HEK293 (cell line): ENCODE data around the gene SHCBP1L.

Experiments used
- CTCF ChIP-seq: fragments of 450-650 bp; formaldehyde crosslinking; IDR thresholded peaks from 2 replicates; pipeline ENCODE4 v1.5.1; 2016; ENCODE audit warnings: missing biosample characterization, missing genetic modification characterization
- GFI1B ChIP-seq: fragments of 450-650 bp; formaldehyde crosslinking; IDR thresholded peaks from 2 replicates; pipeline ENCODE4 v1.5.1; 2016; ENCODE audit warnings: missing biosample characterization, missing genetic modification characterization

DNA sequence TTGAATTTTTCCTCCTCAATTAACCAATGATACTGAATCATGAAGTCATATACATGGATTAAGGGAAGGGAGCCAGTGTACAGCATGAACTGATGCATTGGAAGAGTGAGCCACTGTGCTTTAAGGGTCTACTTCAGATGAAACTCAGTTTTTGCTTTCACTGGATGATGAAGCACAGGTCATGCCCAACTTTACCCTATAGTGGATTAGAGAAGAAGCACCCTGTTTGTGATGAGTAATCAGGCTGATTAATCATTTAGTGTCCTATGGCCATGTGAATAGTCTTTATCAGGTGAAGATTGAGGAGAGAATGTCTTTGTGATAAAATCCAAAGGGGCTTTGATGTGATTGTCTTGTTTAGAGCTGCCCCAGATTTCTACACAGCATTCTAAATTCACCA lies 45.5 kb upstream of the SHCBP1L start:
- TF ChIP-seq CTCF (tag by site-specific recombination) = no peak
- TF ChIP-seq GFI1B (tag by site-specific recombination) = no peak
